Measurements from ENCODE around the gene GGA1.
"Not testable (repeated sequence)": the region's sequence is repeated elsewhere in the genome, so short reads cannot be mapped to it uniquely, and the experiment has no call there.

GGA1 gene

DNA sequence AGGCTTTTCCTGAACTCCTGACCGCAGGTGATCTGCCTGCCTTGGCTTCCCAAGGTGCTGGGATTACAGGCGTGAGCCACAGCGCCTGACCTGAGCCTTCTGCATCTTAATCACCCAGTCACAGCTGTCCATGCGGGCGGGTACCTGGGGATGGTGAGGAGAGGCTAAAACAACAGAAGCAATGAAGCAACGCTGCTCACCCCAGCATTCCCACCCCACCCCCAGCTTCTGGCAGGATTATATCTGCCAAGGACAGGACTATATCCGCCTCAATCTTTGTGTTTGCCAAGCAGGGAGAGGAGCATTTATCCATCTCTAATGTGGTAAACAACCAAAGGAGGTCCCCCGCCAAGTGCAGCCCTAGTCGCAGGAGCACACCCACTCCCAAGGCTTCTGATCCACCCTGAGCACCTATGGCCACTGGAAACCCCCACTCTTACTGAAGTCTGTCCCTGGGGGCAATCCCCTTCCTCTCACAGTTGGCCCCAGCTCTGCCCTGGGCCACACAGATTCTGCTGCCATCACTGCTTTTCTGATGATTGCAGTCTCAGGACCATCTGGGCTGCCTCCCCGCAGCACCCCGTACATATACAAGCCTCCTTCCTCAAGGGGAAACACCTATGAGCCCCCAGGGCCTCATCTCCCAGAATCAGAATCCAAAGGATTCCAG is 20.0 kb upstream of the GGA1 start:
- in situ Hi-C loops (cut with HindIII; ENCODE audit: low sequenced_read_pairs), result no loop called here
- no peak for DNase-seq (ENCODE audit: low read depth, low spot score)
- H3K4me3 ChIP-seq (ENCODE audit: low read depth, low read length), result no peak overlapping the region
- TF ChIP-seq, protein P1, sequence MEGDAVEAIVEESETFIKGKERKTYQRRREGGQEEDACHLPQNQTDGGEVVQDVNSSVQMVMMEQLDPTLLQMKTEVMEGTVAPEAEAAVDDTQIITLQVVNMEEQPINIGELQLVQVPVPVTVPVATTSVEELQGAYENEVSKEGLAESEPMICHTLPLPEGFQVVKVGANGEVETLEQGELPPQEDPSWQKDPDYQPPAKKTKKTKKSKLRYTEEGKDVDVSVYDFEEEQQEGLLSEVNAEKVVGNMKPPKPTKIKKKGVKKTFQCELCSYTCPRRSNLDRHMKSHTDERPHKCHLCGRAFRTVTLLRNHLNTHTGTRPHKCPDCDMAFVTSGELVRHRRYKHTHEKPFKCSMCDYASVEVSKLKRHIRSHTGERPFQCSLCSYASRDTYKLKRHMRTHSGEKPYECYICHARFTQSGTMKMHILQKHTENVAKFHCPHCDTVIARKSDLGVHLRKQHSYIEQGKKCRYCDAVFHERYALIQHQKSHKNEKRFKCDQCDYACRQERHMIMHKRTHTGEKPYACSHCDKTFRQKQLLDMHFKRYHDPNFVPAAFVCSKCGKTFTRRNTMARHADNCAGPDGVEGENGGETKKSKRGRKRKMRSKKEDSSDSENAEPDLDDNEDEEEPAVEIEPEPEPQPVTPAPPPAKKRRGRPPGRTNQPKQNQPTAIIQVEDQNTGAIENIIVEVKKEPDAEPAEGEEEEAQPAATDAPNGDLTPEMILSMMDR (IDR thresholded peaks at IDR 0.05; ENCODE audit: low read depth, low read length), result no peak

DNA sequence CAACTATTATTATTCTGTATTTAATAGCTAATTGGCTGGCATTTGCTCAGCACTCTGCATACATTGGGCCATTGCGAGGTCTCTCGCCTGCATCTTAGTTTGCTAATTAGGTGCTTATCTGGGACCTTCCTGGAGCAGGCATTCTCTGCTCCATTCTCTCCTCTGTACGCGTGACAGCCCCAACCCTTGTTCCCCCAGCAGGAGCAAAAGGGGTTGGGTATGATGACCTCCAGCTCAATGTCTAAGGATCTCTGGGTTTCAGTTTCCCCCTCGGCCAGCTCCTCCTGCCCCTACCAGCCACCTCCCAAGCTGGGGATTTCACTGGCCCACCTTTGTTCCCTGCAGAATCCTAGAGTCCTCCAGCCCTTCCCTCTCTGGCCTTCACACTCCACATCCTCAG is 19.0 kb upstream of the GGA1 start:
- in situ Hi-C loops (cut with HindIII; ENCODE audit: low sequenced_read_pairs), result no loop called here
- no peak overlapping the region for H3K4me3 ChIP-seq (ENCODE audit: low read depth, low read length)
- no peak for DNase-seq (ENCODE audit: low read depth, low spot score)

DNA sequence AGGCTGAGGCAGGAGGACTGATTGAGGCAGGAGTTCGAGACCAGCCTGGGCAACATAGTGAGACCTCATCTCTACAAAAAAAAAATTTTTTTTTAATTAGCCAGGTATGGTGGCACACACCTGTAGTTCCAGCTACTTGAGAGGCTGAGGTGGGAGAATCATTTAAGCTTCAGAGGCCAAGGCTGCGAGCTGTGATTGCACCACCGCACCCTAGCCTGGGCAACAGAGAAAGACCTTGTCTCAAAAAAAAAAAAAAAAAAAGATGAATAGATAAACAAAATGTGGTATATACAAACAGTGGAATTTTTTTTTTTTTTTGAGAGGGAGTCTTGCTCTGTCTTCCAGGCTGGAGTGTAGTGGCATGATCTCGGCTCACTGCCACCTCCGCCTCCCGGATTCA is 17.6 kb upstream of the GGA1 start:
- DNase-seq (ENCODE audit: low read depth, low spot score); in situ Hi-C loops (cut with HindIII; ENCODE audit: low sequenced_read_pairs): not testable (repeated sequence)

More for the DNA sequence above, 19.0 kb upstream of the GGA1 start:
- TF ChIP-seq, protein P1 (IDR thresholded peaks at IDR 0.05; ENCODE audit: low read depth, low read length), result no peak

DNA sequence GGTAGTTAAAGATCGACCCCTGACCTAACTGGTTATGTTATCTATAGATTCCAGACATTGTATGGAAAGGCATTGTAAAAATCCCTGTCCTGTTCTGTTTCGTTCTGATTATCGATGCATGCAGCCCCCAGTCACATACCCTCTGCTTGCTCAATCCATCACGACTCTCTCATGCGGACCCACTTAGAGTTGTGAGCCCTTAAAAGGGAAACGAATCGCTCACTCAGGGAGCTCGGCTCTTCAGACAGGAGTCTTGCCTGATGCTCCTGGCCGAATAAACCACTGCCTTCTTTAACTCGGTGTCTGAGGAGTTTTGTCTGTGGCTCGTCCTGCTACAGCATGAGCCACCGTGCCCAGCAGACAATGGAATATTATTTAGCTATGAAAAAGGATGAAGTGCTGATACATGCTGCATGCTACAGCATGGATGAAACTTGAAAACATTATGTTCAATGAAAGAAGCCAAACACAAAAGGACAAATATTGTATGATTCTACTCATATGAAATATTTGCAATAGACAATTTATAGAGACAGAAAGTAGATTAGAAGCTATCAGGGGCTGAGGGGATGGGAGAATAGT is 16.7 kb upstream of the GGA1 start:
- in situ Hi-C loops (cut with HindIII; ENCODE audit: low sequenced_read_pairs), result no loop called here
- TF ChIP-seq, protein P1 (IDR thresholded peaks at IDR 0.05; ENCODE audit: low read depth, low read length), result no peak

More for the DNA sequence above, 17.6 kb upstream of the GGA1 start:
- not testable (repeated sequence) for H3K4me3 ChIP-seq (ENCODE audit: low read depth, low read length)

DNA sequence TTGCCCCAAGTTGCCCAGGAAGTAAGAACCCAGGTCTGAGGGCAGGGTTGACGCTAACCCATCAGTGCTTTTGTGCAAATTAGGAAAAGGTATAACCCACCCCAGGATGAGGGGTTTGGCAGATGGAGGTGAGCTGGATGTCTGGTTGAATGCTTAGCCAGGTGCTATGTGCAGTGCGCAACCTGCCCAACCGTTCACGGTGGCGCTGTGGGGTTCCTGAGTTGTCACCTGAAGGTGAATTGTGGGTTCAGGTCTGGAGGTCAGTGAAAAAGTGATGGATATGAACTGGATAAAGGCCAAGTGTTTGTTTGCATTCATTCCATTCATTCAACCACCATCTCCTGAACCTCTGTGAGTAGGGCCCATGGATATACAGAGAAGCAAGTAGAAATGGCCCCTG is 14.4 kb upstream of the GGA1 start:
- in situ Hi-C loops (cut with HindIII; ENCODE audit: low sequenced_read_pairs), result no loop called here
- no peak for DNase-seq (ENCODE audit: low read depth, low spot score)
- no peak overlapping the region for H3K4me3 ChIP-seq (ENCODE audit: low read depth, low read length)
- TF ChIP-seq, protein P1 (IDR thresholded peaks at IDR 0.05; ENCODE audit: low read depth, low read length), result no peak

More for the DNA sequence above, 16.7 kb upstream of the GGA1 start:
- no peak for DNase-seq (ENCODE audit: low read depth, low spot score)
- H3K4me3 ChIP-seq (ENCODE audit: low read depth, low read length), result no peak overlapping the region

DNA sequence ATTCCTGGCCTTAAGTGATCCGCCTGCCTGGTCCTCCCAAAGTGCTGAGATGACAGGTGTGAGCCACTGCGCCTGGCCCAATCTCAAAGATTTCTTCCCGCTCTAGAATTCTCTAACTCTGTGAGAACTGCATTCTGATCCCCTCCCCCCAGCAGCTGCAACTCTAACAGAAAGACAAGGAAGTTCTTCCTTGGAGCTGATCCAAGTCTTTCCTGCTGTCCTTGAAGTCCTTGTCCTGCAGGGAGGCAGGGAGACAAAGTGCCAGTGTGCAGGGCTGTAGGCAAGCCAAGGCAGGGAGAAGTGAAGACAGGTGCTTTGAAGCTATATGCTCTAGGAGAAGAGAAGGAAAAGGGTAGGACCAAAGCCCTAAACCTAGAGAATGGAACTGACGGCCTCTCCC is 9.5 kb upstream of the GGA1 start:
- TF ChIP-seq, protein P1 (IDR thresholded peaks at IDR 0.05; ENCODE audit: low read depth, low read length), result no peak
- in situ Hi-C loops (cut with HindIII; ENCODE audit: low sequenced_read_pairs), result no loop called here
- no peak for DNase-seq (ENCODE audit: low read depth, low spot score)
- H3K4me3 ChIP-seq (ENCODE audit: low read depth, low read length), result no peak overlapping the region

DNA sequence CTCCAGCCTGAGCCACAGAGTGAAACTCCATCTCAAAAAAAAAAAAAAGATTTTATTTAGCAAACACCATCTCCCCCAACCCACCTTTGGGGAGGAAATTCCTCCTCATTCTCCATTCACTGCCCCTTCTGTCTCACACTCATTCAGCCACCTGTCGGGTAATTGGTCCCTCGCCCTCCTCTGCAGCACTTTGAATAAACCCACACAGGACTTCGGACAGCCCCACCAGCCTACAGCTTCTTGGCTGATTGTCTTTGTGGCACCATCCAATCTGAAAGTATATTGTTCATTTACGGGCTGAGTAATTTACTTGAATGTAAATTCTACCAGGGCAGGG is 7.5 kb upstream of the GGA1 start:
- TF ChIP-seq, protein P1 (IDR thresholded peaks at IDR 0.05; ENCODE audit: low read depth, low read length), result no peak
- in situ Hi-C loops (cut with HindIII; ENCODE audit: low sequenced_read_pairs), result no loop called here

More for the DNA sequence above, 7.5 kb upstream of the GGA1 start:
- no peak for DNase-seq (ENCODE audit: low read depth, low spot score)
- no peak overlapping the region for H3K4me3 ChIP-seq (ENCODE audit: low read depth, low read length)
